H1 (cell line): Measurements from ENCODE around the gene B3GAT1. TPM values are rescaled to one million over a fixed set of nuclear protein-coding genes. Genes with fewer than 3 reads are reported as not detected.

Experiments
- E2F6 ChIP-seq: IDR thresholded peaks from 2 replicates; pipeline ENCODE4 v1.6.1; 2012; ENCODE audit warnings: inconsistent platforms
- EGR1 ChIP-seq: IDR thresholded peaks from 2 replicates; pipeline ENCODE4 v1.6.1; 2011; ENCODE audit warnings: low read depth, low read length, borderline replicate concordance
- GTF2F1 ChIP-seq: IDR thresholded peaks from 2 replicates; pipeline ENCODE4 v1.6.1; 2012; ENCODE audit warnings: low read depth, low read length, improper control_type of control experiment, borderline replicate concordance
- polyA plus RNA-seq, 7 experiments: library from polyadenylated mRNA; depleted of rRNA in 3 of 7; stranded (reverse) in 5 of 7; unstranded in 2 of 7; fragments of >200 nt in 5 of 7; fragments of 200-250 nt in 2 of 7; gene quantifications; 1 replicate in 5 of 7; 2 replicates in 1 of 7; 4 replicates in 1 of 7; pipeline versions ENCODE4 v1.2.1 to v1.2.3, GENCODE V29; 2011 to 2013; ENCODE audit warnings: missing spikeins in 2 of 7, mixed read lengths in 2 of 7
- total RNA-seq: library from RNA; stranded (reverse); fragmentation: NEBNext Ultra II Directional; extraction: Animal tissue kit (Norgen Biotek cat#: 25700); gene quantifications from 2 replicates; pipeline ENCODE4 v1.2.1, GENCODE V29; 2021

B3GAT1 gene
- total and polyA plus RNA-seq, 2 of the 8 experiments (the other 6 are each of a cell fraction or from before 2014, with no cell fraction given), result 19.7 to 32.4 TPM

DNA sequence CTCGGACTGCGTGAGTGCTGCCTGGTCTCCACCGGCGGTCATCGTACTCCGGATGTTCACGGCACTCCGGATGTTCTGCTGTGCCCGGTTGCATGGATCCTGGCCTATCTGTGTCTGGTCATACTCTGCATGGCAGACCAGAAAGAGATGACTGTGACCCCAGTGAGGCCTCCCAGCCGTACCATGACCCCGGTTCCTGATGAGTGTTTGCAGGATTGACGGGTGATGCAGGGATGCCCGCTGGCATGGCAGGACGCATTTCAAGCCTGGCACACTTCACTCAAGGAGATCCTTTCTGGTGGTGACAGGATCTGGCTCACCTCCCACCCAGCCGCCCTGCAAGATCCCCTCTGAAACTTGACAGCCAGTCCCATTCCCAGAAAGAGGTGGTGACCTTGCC lies 74.0 kb downstream of the B3GAT1 start (continued):
- no peak for TF ChIP-seq EGR1
- no peak for TF ChIP-seq GTF2F1
- no peak for TF ChIP-seq E2F6
- TF ChIP-seq, all 59 proteins: peak for 0
